GM12891 (cell line): ENCODE measurements around the gene BCO2.

ENCODE experiments used
- POLR2A ChIP-seq: IDR thresholded peaks from 2 replicates; pipeline ENCODE4 v1.6.1; 2011; ENCODE audit warnings: low read depth, low read length, control low read depth
- TAF1 ChIP-seq: IDR thresholded peaks from 2 replicates; pipeline ENCODE4 v1.6.1; 2011; ENCODE audit warnings: low read depth, low read length, control low read depth

DNA sequence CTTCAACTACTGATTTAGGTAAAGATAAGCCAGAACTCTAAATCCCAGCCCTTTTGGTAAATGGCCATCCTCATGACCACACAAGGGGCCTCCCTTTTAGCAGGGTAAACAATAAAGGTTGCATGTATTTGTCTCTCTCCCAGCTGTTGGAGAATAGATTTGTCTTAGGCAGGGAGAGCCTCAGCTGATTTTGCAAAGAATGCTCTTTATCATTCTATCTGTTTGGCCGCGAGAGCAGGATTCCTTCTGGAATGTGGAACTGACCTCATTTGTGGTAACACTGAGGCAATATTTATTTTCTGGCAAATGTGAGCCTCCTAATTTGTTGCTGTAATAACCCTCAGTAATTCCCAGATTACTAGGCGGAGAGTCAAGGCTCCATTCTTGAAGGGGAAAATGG is 66.2 kb downstream of the BCO2 start:
- TF ChIP-seq POLR2A: no peak
- TF ChIP-seq TAF1: no peak
